ENCODE measurements around the gene HDAC9. TPM values are rescaled to one million over a fixed set of nuclear protein-coding genes. Genes with fewer than 3 reads are reported as not detected.

HDAC9 gene
- polyA plus RNA-seq, 1 of the 3 experiments (the other 2 are of a cell fraction) = 11.6 TPM

- ChIA-PET POLR2A (interaction anchor here (2.1 kb wide), 1 partner anchor 22 kb away, joined by 8 read pairs; the partner anchor contains the start of gene HDAC9), CTCF (interaction anchor here (1.2 to 2.6 kb wide), 3 partner anchors 11 to 74 kb away, joined by 3 to 9 read pairs (median 7); no protein-coding TSS in a partner anchor)
- H3K9ac ChIP-seq = no peak overlapping the region
- no peak overlapping the region for H3K4me2 ChIP-seq
- DNase-seq = no peak
- no peak overlapping the region for H2AFZ ChIP-seq (ENCODE audit: low read depth)
- peaks cover 4 to 8% of the 10 kb centered on the region in 2 experiments for H3K36me3 ChIP-seq (replicated peaks in 1 of 2; ENCODE audit: control insufficient read depth in 1 of 2, insufficient read depth in 2 of 2, low read length in 1 of 2)
- peaks cover 91% of the 10 kb centered on the region for H3K79me2 ChIP-seq (ENCODE audit: insufficient read depth)
- WGBS (ENCODE audit: low lambda C conversion rate) = 82% methylated on average over 2 of the region's 2 CpGs
- TF ChIP-seq MEF2A (IDR thresholded peaks at IDR 0.05; ENCODE audit: borderline replicate concordance, low read depth) (no peak), TCF12 (IDR thresholded peaks at IDR 0.05) (no peak), SMC3 (IDR thresholded peaks at IDR 0.05; ENCODE audit: low read depth, low read length) (no peak), RAD21 (IDR thresholded peaks at IDR 0.05; ENCODE audit: low read length) (no peak), GATA2 (CRISPR knock-in tag; IDR thresholded peaks at IDR 0.05) (no peak), GABPA (IDR thresholded peaks at IDR 0.05; ENCODE audit: low read depth) (no peak), JUND (IDR thresholded peaks at IDR 0.05) (no peak), SIN3A (IDR thresholded peaks at IDR 0.05; ENCODE audit: borderline replicate concordance, low read depth, low read length) (no peak), FOSL2 (IDR thresholded peaks at IDR 0.05; ENCODE audit: borderline replicate concordance, low read depth) (no peak)
- no peaks in the 10 kb centered on the region for H3K9me2 ChIP-seq
- H3K9me3 ChIP-seq = no peaks in the 10 kb centered on the region
- no peak overlapping the region for H3K4me3 ChIP-seq (ENCODE audit: low read depth in 2 of 2, low read length in 1 of 2)
- H3F3A ChIP-seq (replicated peaks; ENCODE audit: insufficient read depth) = peaks cover 54% of the 10 kb centered on the region
- peak overlapping the region; percentile 2 to 99; a peak in 3 of 4 replicates for H3K27ac ChIP-seq (ENCODE audit: low read depth in 2 of 2, low read length in 1 of 2)
- H3K27me3 ChIP-seq (ENCODE audit: insufficient read depth) = no peaks in the 10 kb centered on the region
- no peaks in the 10 kb centered on the region for H4K20me1 ChIP-seq (ENCODE audit: insufficient read depth)
- H3K4me1 ChIP-seq (ENCODE audit: control insufficient read depth in 1 of 2, insufficient read depth in 2 of 2, low read depth in 1 of 2, low read length in 1 of 2) = peaks cover 40 to 46% of the 10 kb centered on the region in 2 experiments; a peak in 3 of 4 replicates
These were observed 22.1 kb downstream of the HDAC9 start for GRCh38 chr7:18517646-18518045.

GRCh38 chr7:18518555-18518954 lies 23.0 kb downstream of the HDAC9 start:
- CTCF ChIA-PET = interaction anchor here (1.0 to 2.6 kb wide), 7 partner anchors 10 to 601 kb away, joined by 3 to 9 read pairs (median 3); partner anchors contain the start of gene HDAC9
- no peaks in the 10 kb centered on the region for H3K27me3 ChIP-seq (ENCODE audit: insufficient read depth)
- 72% methylated on average over 6 of the region's 6 CpGs for WGBS (ENCODE audit: low lambda C conversion rate)
- 0 out of 2 replicates have a peak, but pooled peaks have one; percentile 11 for TF ChIP-seq MXI1 (IDR thresholded peaks at IDR 0.05; ENCODE audit: low read depth, low read length)
- TF ChIP-seq FOXJ3 (CRISPR knock-in tag; IDR thresholded peaks at IDR 0.05) = no peak
- peaks cover 46% of the 10 kb centered on the region for H3F3A ChIP-seq (replicated peaks; ENCODE audit: insufficient read depth)
- no peak overlapping the region for H3K4me2 ChIP-seq
- no peak overlapping the region for H2AFZ ChIP-seq (ENCODE audit: low read depth)
- no peak overlapping the region for H3K4me3 ChIP-seq (ENCODE audit: low read depth in 2 of 2, low read length in 1 of 2)
- peaks cover 40 to 51% of the 10 kb centered on the region in 2 experiments; a peak in 3 of 4 replicates for H3K4me1 ChIP-seq (ENCODE audit: control insufficient read depth in 1 of 2, insufficient read depth in 2 of 2, low read depth in 1 of 2, low read length in 1 of 2)
- no peaks in the 10 kb centered on the region for H3K9me2 ChIP-seq
- H3K79me2 ChIP-seq (ENCODE audit: insufficient read depth) = peaks cover 91% of the 10 kb centered on the region
- DNase-seq = no peak
- peak overlapping the region; percentile 0 to 99; a peak in 3 of 4 replicates for H3K27ac ChIP-seq (ENCODE audit: low read depth in 2 of 2, low read length in 1 of 2)
- POLR2A ChIA-PET = no interaction called here
- peaks cover 9 to 10% of the 10 kb centered on the region in 2 experiments for H3K36me3 ChIP-seq (replicated peaks in 1 of 2; ENCODE audit: control insufficient read depth in 1 of 2, insufficient read depth in 2 of 2, low read length in 1 of 2)
- no peaks in the 10 kb centered on the region for H3K9me3 ChIP-seq
- H3K9ac ChIP-seq = no peak overlapping the region
- no peaks in the 10 kb centered on the region for H4K20me1 ChIP-seq (ENCODE audit: insufficient read depth)

GRCh38 chr7:18520450-18521235 lies 25.1 kb downstream of the HDAC9 start:
- H3F3A ChIP-seq (replicated peaks; ENCODE audit: insufficient read depth) = peaks cover 30% of the 10 kb centered on the region
- H2AFZ ChIP-seq (ENCODE audit: low read depth) = peak overlapping the region; percentile 48
- H3K79me2 ChIP-seq (ENCODE audit: insufficient read depth) = peaks cover 87% of the 10 kb centered on the region
- peaks cover 9 to 11% of the 10 kb centered on the region in 2 experiments for H3K36me3 ChIP-seq (replicated peaks in 1 of 2; ENCODE audit: control insufficient read depth in 1 of 2, insufficient read depth in 2 of 2, low read length in 1 of 2)
- H3K27me3 ChIP-seq (ENCODE audit: insufficient read depth) = no peaks in the 10 kb centered on the region
- no peaks in the 10 kb centered on the region for H3K9me3 ChIP-seq
- no peak for DNase-seq
- H4K20me1 ChIP-seq (ENCODE audit: insufficient read depth) = no peaks in the 10 kb centered on the region
- 5% methylated on average over 5 of the region's 5 CpGs for WGBS (ENCODE audit: low lambda C conversion rate)
- ChIA-PET CTCF (interaction anchor here (1.1 to 2.3 kb wide), 5 partner anchors 9 to 168 kb away, joined by 3 to 8 read pairs (median 5); partner anchors contain the start of gene HDAC9), POLR2A (no interaction called here)
- H3K9ac ChIP-seq = peak overlapping the region; percentile 60
- H3K9me2 ChIP-seq = no peaks in the 10 kb centered on the region
- peak overlapping the region; percentile 37 to 52 for H3K4me3 ChIP-seq (ENCODE audit: low read depth in 2 of 2, low read length in 1 of 2)
- peaks cover 40 to 43% of the 10 kb centered on the region in 2 experiments; a peak in 3 of 4 replicates for H3K4me1 ChIP-seq (ENCODE audit: control insufficient read depth in 1 of 2, insufficient read depth in 2 of 2, low read depth in 1 of 2, low read length in 1 of 2)
- H3K27ac ChIP-seq (ENCODE audit: low read depth in 2 of 2, low read length in 1 of 2) = peak overlapping the region; percentile 90 to 99
- H3K4me2 ChIP-seq = peak overlapping the region; percentile 74
- peak; percentile 28 for TF ChIP-seq CHD2 (IDR thresholded peaks at IDR 0.05; ENCODE audit: low read length, partially characterized antibody)
- TF ChIP-seq CTCF (IDR thresholded peaks at IDR 0.05) = no peak
- TF ChIP-seq GABPA (IDR thresholded peaks at IDR 0.05; ENCODE audit: low read depth) = no peak
- peak; percentile 69; the same call in 1 of the 2 replicates for TF ChIP-seq POLR2AphosphoS5 (IDR thresholded peaks at IDR 0.05; ENCODE audit: low read depth, low read length)
- TF ChIP-seq FOXJ3 (CRISPR knock-in tag; IDR thresholded peaks at IDR 0.05) = 0 out of 2 replicates have a peak, but pooled peaks have one; percentile 33
- TF ChIP-seq USF1 (IDR thresholded peaks at IDR 0.05; ENCODE audit: borderline replicate concordance, low read depth) = no peak
- TF ChIP-seq TAF1 (IDR thresholded peaks at IDR 0.05; ENCODE audit: borderline replicate concordance, low read depth, low read length) = no peak; the same call in 1 of the 2 replicates

Data from SK-N-SH (cell line).